ENCODE results near the gene EVI5. TPM values are rescaled to one million over a fixed set of nuclear protein-coding genes. Genes with fewer than 3 reads are reported as not detected.

The EVI5 gene
- total RNA-seq, 2 donors from 2014 or later = 20.8 to 29.0 TPM

- no peak overlapping the region for H3K4me3 ChIP-seq (ENCODE audit: low read length)
- Mint-ChIP-seq H3K4me3 (no peak overlapping the region), H3K4me1 (no peaks in the 10 kb centered on the region), H3K9me3 (no peaks in the 10 kb centered on the region), H3K36me3 (ENCODE audit: low read depth) (no peaks in the 10 kb centered on the region), H3K27me3 (ENCODE audit: insufficient read depth) (no peaks in the 10 kb centered on the region), H3K27ac (no peak overlapping the region)
- TF ChIP-seq, protein P1, sequence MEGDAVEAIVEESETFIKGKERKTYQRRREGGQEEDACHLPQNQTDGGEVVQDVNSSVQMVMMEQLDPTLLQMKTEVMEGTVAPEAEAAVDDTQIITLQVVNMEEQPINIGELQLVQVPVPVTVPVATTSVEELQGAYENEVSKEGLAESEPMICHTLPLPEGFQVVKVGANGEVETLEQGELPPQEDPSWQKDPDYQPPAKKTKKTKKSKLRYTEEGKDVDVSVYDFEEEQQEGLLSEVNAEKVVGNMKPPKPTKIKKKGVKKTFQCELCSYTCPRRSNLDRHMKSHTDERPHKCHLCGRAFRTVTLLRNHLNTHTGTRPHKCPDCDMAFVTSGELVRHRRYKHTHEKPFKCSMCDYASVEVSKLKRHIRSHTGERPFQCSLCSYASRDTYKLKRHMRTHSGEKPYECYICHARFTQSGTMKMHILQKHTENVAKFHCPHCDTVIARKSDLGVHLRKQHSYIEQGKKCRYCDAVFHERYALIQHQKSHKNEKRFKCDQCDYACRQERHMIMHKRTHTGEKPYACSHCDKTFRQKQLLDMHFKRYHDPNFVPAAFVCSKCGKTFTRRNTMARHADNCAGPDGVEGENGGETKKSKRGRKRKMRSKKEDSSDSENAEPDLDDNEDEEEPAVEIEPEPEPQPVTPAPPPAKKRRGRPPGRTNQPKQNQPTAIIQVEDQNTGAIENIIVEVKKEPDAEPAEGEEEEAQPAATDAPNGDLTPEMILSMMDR (conservative IDR thresholded peaks at IDR 0.05) = no peak
- 75% methylated on average over 1 of the region's 1 CpG; no CpG with 5 or more reads in 1 of the 2 experiments for WGBS, 2 experiments (ENCODE audit: insufficient coverage in 1 of 2, insufficient read length in 1 of 2)
- no peak overlapping the region for H3K9ac ChIP-seq (ENCODE audit: extremely low read depth, low read length, poor library complexity, severe bottlenecking)
- H3K27me3 ChIP-seq (ENCODE audit: control insufficient read depth, insufficient read depth, low read length, poor library complexity, severe bottlenecking) = no peaks in the 10 kb centered on the region
- no peaks in the 10 kb centered on the region for H3K36me3 ChIP-seq (ENCODE audit: control insufficient read depth, insufficient read depth, low read length)
- H3K9me3 ChIP-seq (ENCODE audit: control insufficient read depth, low read length) = no peaks in the 10 kb centered on the region
- no peak overlapping the region for H3K27ac ChIP-seq (ENCODE audit: low read depth, low read length)
- no peak for DNase-seq
- no peaks in the 10 kb centered on the region for H3K4me1 ChIP-seq (ENCODE audit: control insufficient read depth, insufficient read depth, low read length)
Measured at GRCh38 chr1:92762355-92762754, 22.6 kb downstream of the EVI5 start.

- Mint-ChIP-seq H3K27me3 (ENCODE audit: insufficient read depth) (no peaks in the 10 kb centered on the region), H3K4me3 (no peak overlapping the region), H3K36me3 (ENCODE audit: low read depth) (peaks cover 6% of the 10 kb centered on the region), H3K4me1 (no peaks in the 10 kb centered on the region), H3K9me3 (peaks cover 3% of the 10 kb centered on the region), H3K27ac (no peak overlapping the region)
- Histone ChIP-seq H3K27ac (ENCODE audit: low read depth, low read length) (no peak overlapping the region), H3K9ac (ENCODE audit: extremely low read depth, low read length, poor library complexity, severe bottlenecking) (no peak overlapping the region), H3K9me3 (ENCODE audit: control insufficient read depth, low read length) (peaks cover 3% of the 10 kb centered on the region), H3K36me3 (ENCODE audit: control insufficient read depth, insufficient read depth, low read length) (peaks cover 3% of the 10 kb centered on the region), H3K4me1 (ENCODE audit: control insufficient read depth, insufficient read depth, low read length) (no peaks in the 10 kb centered on the region), H3K4me3 (ENCODE audit: low read length) (no peak overlapping the region), H3K27me3 (ENCODE audit: control insufficient read depth, insufficient read depth, low read length, poor library complexity, severe bottlenecking) (no peaks in the 10 kb centered on the region)
- WGBS, 2 experiments (ENCODE audit: insufficient coverage in 1 of 2, insufficient read length in 1 of 2) = no CpG with 5 or more reads among the region's 1 CpG
- no peak for DNase-seq
- TF ChIP-seq, protein P1 (conservative IDR thresholded peaks at IDR 0.05) = no peak
Measured at GRCh38 chr1:92759361-92759760, 25.5 kb downstream of the EVI5 start.

GRCh38 chr1:92756537-92756936 lies 28.4 kb downstream of the EVI5 start:
- Histone ChIP-seq H3K27me3 (ENCODE audit: control insufficient read depth, insufficient read depth, low read length, poor library complexity, severe bottlenecking) (no peaks in the 10 kb centered on the region), H3K4me1 (ENCODE audit: control insufficient read depth, insufficient read depth, low read length) (no peaks in the 10 kb centered on the region), H3K4me3 (ENCODE audit: low read length) (no peak overlapping the region), H3K9ac (ENCODE audit: extremely low read depth, low read length, poor library complexity, severe bottlenecking) (no peak overlapping the region), H3K27ac (ENCODE audit: low read depth, low read length) (no peak overlapping the region), H3K36me3 (ENCODE audit: control insufficient read depth, insufficient read depth, low read length) (peaks cover 3% of the 10 kb centered on the region), H3K9me3 (ENCODE audit: control insufficient read depth, low read length) (peaks cover 5% of the 10 kb centered on the region)
- peaks cover 8% of the 10 kb centered on the region for H3K36me3 Mint-ChIP-seq (ENCODE audit: low read depth)
- TF ChIP-seq, protein P1 (conservative IDR thresholded peaks at IDR 0.05) = no peak
- no peak for DNase-seq
- WGBS, 2 experiments (ENCODE audit: insufficient coverage in 1 of 2, insufficient read length in 1 of 2) = 95 to 97% methylated on average over 4 of the region's 4 CpGs
- H3K27ac Mint-ChIP-seq = no peak overlapping the region
- H3K4me3 Mint-ChIP-seq = no peak overlapping the region
- peaks cover 4% of the 10 kb centered on the region for H3K9me3 Mint-ChIP-seq
- no peaks in the 10 kb centered on the region for H3K27me3 Mint-ChIP-seq (ENCODE audit: insufficient read depth)
- peaks cover 4% of the 10 kb centered on the region for H3K4me1 Mint-ChIP-seq

All from endodermal cell (in vitro differentiated cells).